ENCODE measurements around the gene LACTBL1.

Gene LACTBL1

GRCh38 chr1:22910286-22910685, 62.4 kb downstream of the LACTBL1 start:
- no peak for DNase-seq

GRCh38 chr1:22908880-22909426, 63.7 kb downstream of the LACTBL1 start:
- DNase-seq, result no peak

DNA sequence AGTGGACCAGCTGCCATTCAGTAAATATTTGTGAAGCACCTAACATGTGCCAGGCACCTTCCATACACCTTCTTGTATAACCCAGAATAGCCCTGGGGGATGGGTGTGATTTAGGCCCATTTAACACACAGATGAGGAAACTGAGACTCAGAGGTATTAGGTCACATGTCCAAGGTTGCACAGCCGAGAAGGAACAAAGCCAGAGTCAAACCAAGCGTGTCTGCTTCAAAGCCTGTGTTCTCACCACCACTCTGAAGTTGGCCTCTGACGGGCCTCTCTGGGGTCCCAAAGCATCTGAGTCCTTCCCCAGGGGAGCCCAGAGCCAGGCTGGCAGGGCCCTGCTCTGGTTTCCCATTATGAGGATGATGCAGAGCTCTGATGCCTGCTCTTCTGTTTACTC, 65.1 kb downstream of the LACTBL1 start:
- no peak for DNase-seq

- DNase-seq, result no peak
These were observed 65.7 kb downstream of the LACTBL1 start for GRCh38 chr1:22906968-22907367.

- no peak for DNase-seq
These were observed 69.6 kb downstream of the LACTBL1 start for GRCh38 chr1:22903113-22903512.
